Measurements from ENCODE around the gene RHBDL3. TPM values are rescaled to one million over a fixed set of nuclear protein-coding genes. Genes with fewer than 3 reads are reported as not detected.

Gene RHBDL3
- polyA plus RNA-seq, 1 experiment, result 0.01 TPM

- H3K27me3 ChIP-seq (ENCODE audit: control insufficient read depth, insufficient read depth, low read length), result no peaks in the 10 kb centered on the region
- POLR2A ChIA-PET, result no interaction called here
- DNase-seq (ENCODE audit: low read depth), result no peak
- CTCF ChIA-PET, result no interaction called here
- TF ChIP-seq CTCF (IDR thresholded peaks at IDR 0.05; ENCODE audit: insufficient read depth, low read depth, low read length), result no peak
- no peaks in the 10 kb centered on the region for H3K36me3 ChIP-seq (ENCODE audit: control insufficient read depth, insufficient read depth, low read length)
- H3K4me3 ChIP-seq (ENCODE audit: low read depth, low read length), result no peak overlapping the region
These were observed 30.0 kb upstream of the RHBDL3 start for GRCh38 chr17:32235588-32235987.

- Histone ChIP-seq H3K36me3 (ENCODE audit: control insufficient read depth, insufficient read depth, low read length) (no peaks in the 10 kb centered on the region), H3K4me3 (ENCODE audit: low read depth, low read length) (no peak overlapping the region), H3K27me3 (ENCODE audit: control insufficient read depth, insufficient read depth, low read length) (no peaks in the 10 kb centered on the region)
- DNase-seq (ENCODE audit: low read depth), result no peak
- ChIA-PET CTCF (interaction anchor here (2.4 kb wide), 1 partner anchor 13 kb away, joined by 7 read pairs; no protein-coding TSS in a partner anchor), POLR2A (no interaction called here)
- no peak for TF ChIP-seq CTCF (IDR thresholded peaks at IDR 0.05; ENCODE audit: insufficient read depth, low read depth, low read length)
These were observed 26.2 kb upstream of the RHBDL3 start for GRCh38 chr17:32239456-32239855.

GRCh38 chr17:32240750-32241149, 24.9 kb upstream of the RHBDL3 start:
- CTCF ChIA-PET, result interaction anchor here (1.4 to 2.4 kb wide), 2 partner anchors 9 to 12 kb away, joined by 6 to 7 read pairs; no protein-coding TSS in a partner anchor
- Histone ChIP-seq H3K4me3 (ENCODE audit: low read depth, low read length) (no peak overlapping the region), H3K36me3 (ENCODE audit: control insufficient read depth, insufficient read depth, low read length) (no peaks in the 10 kb centered on the region), H3K27me3 (ENCODE audit: control insufficient read depth, insufficient read depth, low read length) (no peaks in the 10 kb centered on the region)
- POLR2A ChIA-PET, result no interaction called here
- DNase-seq (ENCODE audit: low read depth), result no peak
- no peak for TF ChIP-seq CTCF (IDR thresholded peaks at IDR 0.05; ENCODE audit: insufficient read depth, low read depth, low read length)

- H3K4me3 ChIP-seq (ENCODE audit: low read depth, low read length), result no peak overlapping the region
- ChIA-PET CTCF (interaction anchor here (0.9 to 2.4 kb wide), 3 partner anchors 8 to 14 kb away, joined by 3 to 7 read pairs (median 6); no protein-coding TSS in a partner anchor), POLR2A (no interaction called here)
- no peaks in the 10 kb centered on the region for H3K27me3 ChIP-seq (ENCODE audit: control insufficient read depth, insufficient read depth, low read length)
- DNase-seq (ENCODE audit: low read depth), result no peak
- H3K36me3 ChIP-seq (ENCODE audit: control insufficient read depth, insufficient read depth, low read length), result no peaks in the 10 kb centered on the region
- no peak for TF ChIP-seq CTCF (IDR thresholded peaks at IDR 0.05; ENCODE audit: insufficient read depth, low read depth, low read length)
These were observed 24.0 kb upstream of the RHBDL3 start for GRCh38 chr17:32241640-32242039.

GRCh38 chr17:32249475-32249874, 16.2 kb upstream of the RHBDL3 start:
- no peak for DNase-seq (ENCODE audit: low read depth)
- POLR2A ChIA-PET, result no interaction called here
- CTCF ChIA-PET, result interaction anchor here (0.9 to 1.7 kb wide), 4 partner anchors 9 to 72 kb away, joined by 3 to 6 read pairs (median 4); no protein-coding TSS in a partner anchor

More at GRCh38 chr17:32249475-32249874, 16.2 kb upstream of the RHBDL3 start:
- Histone ChIP-seq H3K27me3 (ENCODE audit: control insufficient read depth, insufficient read depth, low read length) (no peaks in the 10 kb centered on the region), H3K36me3 (ENCODE audit: control insufficient read depth, insufficient read depth, low read length) (no peaks in the 10 kb centered on the region), H3K4me3 (ENCODE audit: low read depth, low read length) (no peak overlapping the region)
- TF ChIP-seq CTCF (IDR thresholded peaks at IDR 0.05; ENCODE audit: insufficient read depth, low read depth, low read length), result no peak

Measured in BJ (cell line).